MM.1S (cell line): ENCODE measurements around the gene ADAM10.

Experiments used
- DNase-seq: peaks from one replicate; pipeline ENCODE4 v3.0.0-alpha.2; 2015
- H2AFZ ChIP-seq: fragments of 300-600 bp; sonication (generic); 2 replicates; pipeline ENCODE4 v1.6.0; 2016; ENCODE audit warnings: antibody characterized with exemption, low read length
- H3F3A ChIP-seq: fragments of 300-600 bp; sonication (generic); 2 replicates; pipeline ENCODE4 v1.6.1; 2016; ENCODE audit warnings: mild to moderate bottlenecking, antibody characterized with exemption, low read length, moderate library complexity, mixed read lengths; ENCODE audit not compliant: insufficient read depth
- H3K27ac ChIP-seq: fragments of 300-600 bp; sonication (generic); 2 replicates; pipeline ENCODE4 v1.5.1; 2016; ENCODE audit warnings: mild to moderate bottlenecking, low read length
- H3K27me3 ChIP-seq: fragments of 300-600 bp; sonication (generic); replicated peaks from 2 replicates; pipeline ENCODE4 v1.6.0; 2016; ENCODE audit warnings: low read length; ENCODE audit not compliant: insufficient read depth
- H3K36me3 ChIP-seq: fragments of 300-600 bp; sonication (generic); replicated peaks from 2 replicates; pipeline ENCODE4 v1.6.1; 2016; ENCODE audit warnings: mild to moderate bottlenecking, low read length, mixed read lengths; ENCODE audit not compliant: insufficient read depth
- H3K4me1 ChIP-seq: fragments of 300-600 bp; sonication (generic); 2 replicates; pipeline ENCODE4 v1.6.1; 2016; ENCODE audit warnings: low read length, mixed read lengths
- H3K4me2 ChIP-seq: fragments of 300-600 bp; sonication (generic); 2 replicates; pipeline ENCODE4 v1.6.0; 2016; ENCODE audit warnings: low read depth, low read length
- H3K4me3 ChIP-seq: fragments of 300-600 bp; sonication (generic); 2 replicates; pipeline ENCODE4 v1.5.1; 2016; ENCODE audit warnings: low read length, mixed read lengths
- H3K79me2 ChIP-seq: fragments of 300-600 bp; sonication (generic); 2 replicates; pipeline ENCODE4 v1.6.1; 2016; ENCODE audit warnings: mixed run types, low read length, mixed read lengths
- H3K9ac ChIP-seq: fragments of 300-600 bp; sonication (generic); 2 replicates; pipeline ENCODE4 v1.6.1; 2016; ENCODE audit warnings: low read length, mixed read lengths
- H3K9me2 ChIP-seq: fragments of 300-600 bp; sonication (generic); replicated peaks from 2 replicates; pipeline ENCODE4 v1.6.1; 2016; ENCODE audit warnings: mild to moderate bottlenecking, low read length, mixed read lengths; ENCODE audit not compliant: insufficient read depth
- H3K9me3 ChIP-seq: fragments of 300-600 bp; sonication (generic); replicated peaks from 2 replicates; pipeline ENCODE4 v1.6.1; 2016; ENCODE audit warnings: mild to moderate bottlenecking, low read length, mixed read lengths; ENCODE audit not compliant: insufficient read depth
- H4K20me1 ChIP-seq: fragments of 300-600 bp; sonication (generic); 2 replicates; pipeline ENCODE4 v1.6.1; 2016; ENCODE audit warnings: mild to moderate bottlenecking, low read length, moderate library complexity, mixed read lengths; ENCODE audit not compliant: insufficient read depth
- EZH2 ChIP-seq: fragments of 300-600 bp; sonication (generic); optimal IDR thresholded peaks from 2 replicates; pipeline ENCODE3; 2017; ENCODE audit warnings: low read depth, mild to moderate bottlenecking, antibody characterized with exemption, low read length, mixed read lengths
- EZH2phosphoT487 ChIP-seq: fragments of 300-600 bp; sonication (generic); IDR thresholded peaks from 2 replicates; pipeline ENCODE4 v1.6.1; 2018; ENCODE audit warnings: antibody characterized with exemption, low read length
- TF ChIP-seq, protein P1 (sequence below): fragments of 300-600 bp; sonication (generic); IDR thresholded peaks from 2 replicates; pipeline ENCODE4 v1.5.1; 2016; ENCODE audit warnings: antibody characterized with exemption, low read length, mixed read lengths

ADAM10 gene

DNA sequence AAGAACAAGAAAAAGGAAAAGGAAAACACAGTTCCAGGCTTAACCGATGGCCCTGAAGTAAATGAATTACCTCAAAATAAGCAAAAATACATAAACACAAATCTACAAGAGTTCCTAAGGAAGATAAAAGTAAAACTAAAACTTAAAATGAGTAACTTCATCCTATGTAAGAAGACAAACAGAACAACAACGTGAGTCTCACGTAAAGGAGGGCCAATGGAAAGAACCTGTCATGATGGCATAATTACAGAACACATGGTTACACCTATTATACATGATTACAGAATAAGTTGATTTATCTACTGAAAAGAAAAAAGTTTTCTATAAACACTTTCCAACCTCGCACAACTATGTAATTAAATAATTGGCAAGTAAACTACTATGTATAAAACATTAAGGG lies 42.1 kb downstream of the ADAM10 start:
- DNase-seq = no peak
- no peak overlapping the region for H2AFZ ChIP-seq
- no peaks in the 10 kb centered on the region for H3K9me2 ChIP-seq
- H3K36me3 ChIP-seq = no peaks in the 10 kb centered on the region; the same call in 1 of the 2 replicates
- no peak overlapping the region for H3K4me2 ChIP-seq
- no peak overlapping the region for H3K9ac ChIP-seq
- 0 out of 2 replicates have a peak, but pooled peaks cover 5% of the 10 kb centered on the region for H4K20me1 ChIP-seq
- TF ChIP-seq EZH2 (no peak), EZH2phosphoT487 (no peak)
- TF ChIP-seq, protein P1, sequence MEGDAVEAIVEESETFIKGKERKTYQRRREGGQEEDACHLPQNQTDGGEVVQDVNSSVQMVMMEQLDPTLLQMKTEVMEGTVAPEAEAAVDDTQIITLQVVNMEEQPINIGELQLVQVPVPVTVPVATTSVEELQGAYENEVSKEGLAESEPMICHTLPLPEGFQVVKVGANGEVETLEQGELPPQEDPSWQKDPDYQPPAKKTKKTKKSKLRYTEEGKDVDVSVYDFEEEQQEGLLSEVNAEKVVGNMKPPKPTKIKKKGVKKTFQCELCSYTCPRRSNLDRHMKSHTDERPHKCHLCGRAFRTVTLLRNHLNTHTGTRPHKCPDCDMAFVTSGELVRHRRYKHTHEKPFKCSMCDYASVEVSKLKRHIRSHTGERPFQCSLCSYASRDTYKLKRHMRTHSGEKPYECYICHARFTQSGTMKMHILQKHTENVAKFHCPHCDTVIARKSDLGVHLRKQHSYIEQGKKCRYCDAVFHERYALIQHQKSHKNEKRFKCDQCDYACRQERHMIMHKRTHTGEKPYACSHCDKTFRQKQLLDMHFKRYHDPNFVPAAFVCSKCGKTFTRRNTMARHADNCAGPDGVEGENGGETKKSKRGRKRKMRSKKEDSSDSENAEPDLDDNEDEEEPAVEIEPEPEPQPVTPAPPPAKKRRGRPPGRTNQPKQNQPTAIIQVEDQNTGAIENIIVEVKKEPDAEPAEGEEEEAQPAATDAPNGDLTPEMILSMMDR = no peak
- no peaks in the 10 kb centered on the region for H3F3A ChIP-seq
- peaks cover 97% of the 10 kb centered on the region for H3K79me2 ChIP-seq
- no peak overlapping the region for H3K4me3 ChIP-seq
- H3K27ac ChIP-seq = no peak overlapping the region
- no peaks in the 10 kb centered on the region for H3K27me3 ChIP-seq
- 0 out of 2 replicates have a peak, but pooled peaks cover 5% of the 10 kb centered on the region for H3K4me1 ChIP-seq
- no peaks in the 10 kb centered on the region for H3K9me3 ChIP-seq

GRCh38 chr15:58705105-58705504 lies 44.4 kb downstream of the ADAM10 start:
- H3K79me2 ChIP-seq = peaks cover 97% of the 10 kb centered on the region
- 0 out of 2 replicates have a peak, but pooled peaks cover 5% of the 10 kb centered on the region for H4K20me1 ChIP-seq
- no peak for TF ChIP-seq EZH2phosphoT487
- TF ChIP-seq EZH2 = no peak
- TF ChIP-seq, protein P1 = no peak
- no peak overlapping the region for H3K9ac ChIP-seq
- no peak overlapping the region for H3K27ac ChIP-seq
- H3K27me3 ChIP-seq = no peaks in the 10 kb centered on the region
- H3K9me2 ChIP-seq = no peaks in the 10 kb centered on the region
- no peak for DNase-seq
- peaks cover 5% of the 10 kb centered on the region; the same call in 1 of the 2 replicates for H3K4me1 ChIP-seq
- no peak overlapping the region for H3K4me3 ChIP-seq
- H3K9me3 ChIP-seq = no peaks in the 10 kb centered on the region
- 0 out of 2 replicates have a peak, but pooled peaks cover 6% of the 10 kb centered on the region for H3F3A ChIP-seq
- no peak overlapping the region for H3K4me2 ChIP-seq
- H2AFZ ChIP-seq = no peak overlapping the region
- peaks cover 12% of the 10 kb centered on the region; the same call in 1 of the 2 replicates for H3K36me3 ChIP-seq

DNA sequence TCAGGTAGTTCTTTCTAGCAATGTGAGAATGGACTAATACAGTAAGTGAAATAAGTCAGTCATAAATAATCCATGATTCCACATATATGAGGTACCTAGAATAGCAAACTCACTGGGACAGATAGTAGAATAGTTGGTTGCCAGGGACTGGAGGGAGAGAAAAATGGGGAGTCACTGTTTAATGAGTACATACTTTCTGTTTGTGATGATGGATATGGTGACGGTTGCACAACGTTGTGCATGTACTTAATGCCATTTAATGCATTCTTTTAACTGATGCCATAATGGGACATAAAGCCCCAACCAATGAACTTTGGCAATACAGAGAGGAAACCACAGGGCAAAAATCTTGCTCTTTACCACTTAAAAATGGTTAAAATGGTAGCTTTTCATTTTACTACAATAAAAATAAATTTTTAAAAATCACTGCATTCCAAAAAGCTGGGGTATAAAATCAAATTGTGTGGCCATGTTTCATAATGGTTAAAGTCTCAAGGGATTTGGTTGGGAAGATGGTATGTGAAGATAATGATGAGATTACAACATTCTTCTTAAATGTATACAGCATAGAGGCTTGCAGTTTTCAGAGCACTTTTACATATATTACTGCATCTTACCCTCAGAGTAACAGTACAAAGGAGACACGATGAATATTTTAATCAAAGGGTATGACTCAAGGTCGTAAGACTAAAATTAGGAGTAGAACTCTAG lies 45.2 kb downstream of the ADAM10 start:
- Histone ChIP-seq H3K9ac (no peak overlapping the region), H3K27ac (no peak overlapping the region), H3K9me2 (no peaks in the 10 kb centered on the region), H3K9me3 (no peaks in the 10 kb centered on the region), H3K27me3 (no peaks in the 10 kb centered on the region), H3K79me2 (peaks cover 97% of the 10 kb centered on the region), H4K20me1 (0 out of 2 replicates have a peak, but pooled peaks cover 5% of the 10 kb centered on the region), H3K4me3 (no peak overlapping the region), H3F3A (0 out of 2 replicates have a peak, but pooled peaks cover 6% of the 10 kb centered on the region), H2AFZ (no peak overlapping the region), H3K36me3 (peaks cover 12% of the 10 kb centered on the region; the same call in 1 of the 2 replicates), H3K4me1 (peaks cover 13% of the 10 kb centered on the region), H3K4me2 (no peak overlapping the region)
- TF ChIP-seq, protein P1 = no peak
- TF ChIP-seq EZH2 (no peak), EZH2phosphoT487 (no peak)
- DNase-seq = no peak
